Astrocyte (in vitro differentiated cells and primary cell): ENCODE results near the gene PEMT. TPM values are rescaled to one million over a fixed set of nuclear protein-coding genes. Genes with fewer than 3 reads are reported as not detected.
"Not testable (repeated sequence)": the region's sequence is repeated elsewhere in the genome, so short reads cannot be mapped to it uniquely, and the experiment has no call there.

Experiments
- DNase-seq: peaks from one replicate; pipeline ENCODE4 v3.0.0-alpha.2; 2010; ENCODE audit warnings: low read depth
- FAIRE-seq: peaks from 2 replicates; lab custom pipeline; 2011; peaks lifted over from hg19 to GRCh38; lab: Jason Lieb, UNC
- H2AFZ ChIP-seq: 2 replicates; pipeline ENCODE4 v1.6.0; 2012; ENCODE audit warnings: low read depth, low read length, inconsistent platforms
- H3K27ac ChIP-seq: 2 replicates; pipeline ENCODE4 v1.5.1; 2011; ENCODE audit warnings: low read depth, low read length, inconsistent platforms
- H3K27me3 ChIP-seq: 2 replicates; pipeline ENCODE4 v1.6.0; 2011; ENCODE audit warnings: low read length, inconsistent platforms; ENCODE audit not compliant: insufficient read depth
- H3K36me3 ChIP-seq: 2 replicates; pipeline ENCODE4 v1.5.1; 2011; ENCODE audit warnings: low read length, inconsistent platforms; ENCODE audit not compliant: insufficient read depth
- H3K4me1 ChIP-seq: 2 replicates; pipeline ENCODE4 v1.5.1; 2011; ENCODE audit warnings: low read length, inconsistent platforms; ENCODE audit not compliant: insufficient read depth
- H3K4me2 ChIP-seq: 2 replicates; pipeline ENCODE4 v1.6.0; 2012; ENCODE audit warnings: low read length, inconsistent platforms
- H3K4me3 ChIP-seq: 2 replicates; pipeline ENCODE4 v1.5.1; 2011; ENCODE audit warnings: low read depth, mild to moderate bottlenecking, low read length, inconsistent platforms; ENCODE audit not compliant: insufficient read depth
- H3K79me2 ChIP-seq: 2 replicates; pipeline ENCODE4 v1.6.0; 2012; ENCODE audit warnings: mild to moderate bottlenecking, low read length, inconsistent platforms; ENCODE audit not compliant: insufficient read depth
- H3K9ac ChIP-seq: 2 replicates; pipeline ENCODE4 v1.6.0; 2012; ENCODE audit warnings: mild to moderate bottlenecking, low read length, inconsistent platforms
- H3K9me3 ChIP-seq: 2 replicates; pipeline ENCODE4 v1.5.1; 2012; ENCODE audit warnings: low read depth, mild to moderate bottlenecking, low read length, inconsistent platforms; ENCODE audit not compliant: insufficient read depth
- H4K20me1 ChIP-seq: 2 replicates; pipeline ENCODE4 v1.6.0; 2012; ENCODE audit warnings: low read length, inconsistent platforms; ENCODE audit not compliant: insufficient read depth
- H3K27ac Mint-ChIP-seq: one replicate; pipeline ENCODE4 v1.8.0; 2021; ENCODE audit warnings: mild to moderate bottlenecking, mixed read lengths; ENCODE audit not compliant: unreplicated experiment
- H3K27me3 Mint-ChIP-seq: one replicate; pipeline ENCODE4 v1.8.0; 2021; ENCODE audit warnings: low read depth, mixed read lengths; ENCODE audit not compliant: unreplicated experiment
- H3K36me3 Mint-ChIP-seq: one replicate; pipeline ENCODE4 v1.8.0; 2021; ENCODE audit warnings: low read depth, mixed read lengths; ENCODE audit not compliant: unreplicated experiment
- H3K4me1 Mint-ChIP-seq: one replicate; pipeline ENCODE4 v1.8.0; 2021; ENCODE audit warnings: low read depth, mixed read lengths; ENCODE audit not compliant: unreplicated experiment
- H3K4me3 Mint-ChIP-seq: one replicate; pipeline ENCODE4 v1.8.0; 2021; ENCODE audit warnings: mild to moderate bottlenecking, moderate library complexity, mixed read lengths; ENCODE audit not compliant: unreplicated experiment
- H3K9me3 Mint-ChIP-seq: one replicate; pipeline ENCODE4 v1.8.0; 2021; ENCODE audit warnings: mild to moderate bottlenecking, mixed read lengths; ENCODE audit not compliant: unreplicated experiment
- EZH2 ChIP-seq: IDR thresholded peaks from 2 replicates; pipeline ENCODE4 v1.6.1; 2012; ENCODE audit warnings: mild to moderate bottlenecking, low read length, inconsistent platforms; ENCODE audit not compliant: insufficient read depth
- total RNA-seq: library from RNA; stranded (reverse); gene quantifications from 2 replicates; pipeline ENCODE4 v1.2.1, GENCODE V29; 2021
- TF ChIP-seq, protein P1 (sequence below): IDR thresholded peaks from 2 replicates; pipeline ENCODE4 v1.5.1; 2011; ENCODE audit warnings: low read depth, mild to moderate bottlenecking, inconsistent platforms, low read length, moderate library complexity; ENCODE audit not compliant: insufficient read depth

Gene PEMT
- total RNA-seq, 1 donor from 2014 or later: 19.5 TPM

DNA sequence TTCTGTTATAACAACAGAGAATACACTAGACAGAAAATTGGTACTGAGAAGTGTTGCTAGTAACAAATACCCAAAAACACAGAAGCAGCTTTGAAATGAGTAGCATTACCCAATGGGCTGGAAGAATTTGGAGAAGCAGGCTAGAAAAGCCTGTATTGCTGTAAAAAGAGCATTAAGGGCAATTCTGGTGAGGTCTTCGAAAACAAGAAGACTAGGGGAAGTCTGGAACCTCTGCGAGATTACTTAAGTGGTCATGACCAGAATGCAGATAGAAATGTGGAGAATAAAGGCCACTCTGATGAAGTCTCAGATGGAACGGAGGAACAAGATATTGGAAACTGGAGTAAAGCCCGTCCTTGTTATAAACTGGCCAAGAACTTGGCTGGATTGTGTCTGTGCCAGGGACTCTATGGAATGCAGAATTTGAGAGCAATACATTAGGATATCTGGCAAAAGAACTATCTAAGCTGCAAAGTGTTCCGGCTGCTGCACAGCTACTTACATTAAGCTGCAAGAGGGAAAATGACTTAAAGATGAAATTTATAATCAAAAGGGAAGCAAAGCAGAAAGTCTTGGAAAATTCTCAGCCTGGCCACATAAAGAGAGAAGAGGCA, 44.9 kb upstream of the PEMT start:
- H3K4me1 Mint-ChIP-seq: peaks cover 3% of the 10 kb centered on the region
- peaks cover 48% of the 10 kb centered on the region for H3K27me3 Mint-ChIP-seq
- H3K27ac Mint-ChIP-seq: no peak overlapping the region

DNA sequence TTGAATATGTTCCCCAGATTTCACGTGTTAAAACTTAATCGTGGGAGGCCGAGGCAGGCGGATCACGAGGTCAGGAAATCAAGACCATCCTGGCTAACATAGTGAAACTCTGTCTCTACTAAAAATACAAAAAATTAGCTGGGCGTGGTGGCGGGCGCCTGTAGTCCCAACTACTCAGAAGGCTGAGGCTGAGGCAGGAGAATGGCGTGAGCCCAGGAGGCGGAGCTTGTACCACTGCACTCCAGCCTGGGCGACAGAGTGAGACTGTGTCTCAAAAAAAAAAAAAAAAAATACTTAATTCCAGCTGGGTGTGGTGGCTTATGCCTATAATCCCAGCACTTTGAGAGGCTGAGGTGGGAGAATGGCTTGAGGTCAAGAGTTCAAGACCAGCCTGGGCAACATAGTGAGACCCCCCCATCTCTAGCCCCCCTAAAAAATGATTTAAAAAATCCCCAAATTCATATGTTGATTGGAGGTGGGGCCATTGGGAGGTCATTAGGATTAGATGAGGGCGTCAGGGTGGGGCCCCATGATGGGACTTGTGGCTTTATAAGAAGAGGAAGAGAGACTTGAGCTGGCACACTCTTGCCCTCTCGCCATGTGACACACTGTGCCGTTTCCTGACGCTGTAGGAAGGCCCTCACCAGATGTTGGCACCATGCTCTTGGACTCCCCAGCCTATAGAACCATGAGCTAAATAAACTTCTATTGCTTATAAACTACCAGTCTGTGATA, 44.2 kb upstream of the PEMT start:
- DNase-seq, H3K9ac ChIP-seq, H3K27ac ChIP-seq, FAIRE-seq, H3K79me2 ChIP-seq, H3K4me1 Mint-ChIP-seq, H3K27me3 ChIP-seq, H3K9me3 ChIP-seq, H3K4me3 Mint-ChIP-seq, H2AFZ ChIP-seq, H3K4me2 ChIP-seq, H3K4me1 ChIP-seq, H4K20me1 ChIP-seq, H3K27ac Mint-ChIP-seq, H3K36me3 ChIP-seq, H3K36me3 Mint-ChIP-seq, H3K9me3 Mint-ChIP-seq, H3K4me3 ChIP-seq: not testable (repeated sequence)
- H3K27me3 Mint-ChIP-seq: peaks cover 43% of the 10 kb centered on the region

More for the DNA sequence above, 44.9 kb upstream of the PEMT start:
- H4K20me1 ChIP-seq: no peaks in the 10 kb centered on the region
- Mint-ChIP-seq H3K4me3 (no peak overlapping the region), H3K36me3 (no peaks in the 10 kb centered on the region), H3K9me3 (peaks cover 7% of the 10 kb centered on the region)
- no peak overlapping the region for H3K4me2 ChIP-seq
- H3K27ac ChIP-seq: no peak overlapping the region
- TF ChIP-seq, protein P1, sequence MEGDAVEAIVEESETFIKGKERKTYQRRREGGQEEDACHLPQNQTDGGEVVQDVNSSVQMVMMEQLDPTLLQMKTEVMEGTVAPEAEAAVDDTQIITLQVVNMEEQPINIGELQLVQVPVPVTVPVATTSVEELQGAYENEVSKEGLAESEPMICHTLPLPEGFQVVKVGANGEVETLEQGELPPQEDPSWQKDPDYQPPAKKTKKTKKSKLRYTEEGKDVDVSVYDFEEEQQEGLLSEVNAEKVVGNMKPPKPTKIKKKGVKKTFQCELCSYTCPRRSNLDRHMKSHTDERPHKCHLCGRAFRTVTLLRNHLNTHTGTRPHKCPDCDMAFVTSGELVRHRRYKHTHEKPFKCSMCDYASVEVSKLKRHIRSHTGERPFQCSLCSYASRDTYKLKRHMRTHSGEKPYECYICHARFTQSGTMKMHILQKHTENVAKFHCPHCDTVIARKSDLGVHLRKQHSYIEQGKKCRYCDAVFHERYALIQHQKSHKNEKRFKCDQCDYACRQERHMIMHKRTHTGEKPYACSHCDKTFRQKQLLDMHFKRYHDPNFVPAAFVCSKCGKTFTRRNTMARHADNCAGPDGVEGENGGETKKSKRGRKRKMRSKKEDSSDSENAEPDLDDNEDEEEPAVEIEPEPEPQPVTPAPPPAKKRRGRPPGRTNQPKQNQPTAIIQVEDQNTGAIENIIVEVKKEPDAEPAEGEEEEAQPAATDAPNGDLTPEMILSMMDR: no peak
- no peak for TF ChIP-seq EZH2
- H3K4me1 ChIP-seq: no peaks in the 10 kb centered on the region
- H2AFZ ChIP-seq: no peak overlapping the region
- no peaks in the 10 kb centered on the region for H3K79me2 ChIP-seq
- H3K36me3 ChIP-seq: no peaks in the 10 kb centered on the region
- H3K27me3 ChIP-seq: peaks cover 3% of the 10 kb centered on the region
- H3K4me3 ChIP-seq: no peak overlapping the region
- H3K9me3 ChIP-seq: no peaks in the 10 kb centered on the region
- H3K9ac ChIP-seq: no peak overlapping the region
- FAIRE-seq (no peak), DNase-seq (peak; percentile 14)

DNA sequence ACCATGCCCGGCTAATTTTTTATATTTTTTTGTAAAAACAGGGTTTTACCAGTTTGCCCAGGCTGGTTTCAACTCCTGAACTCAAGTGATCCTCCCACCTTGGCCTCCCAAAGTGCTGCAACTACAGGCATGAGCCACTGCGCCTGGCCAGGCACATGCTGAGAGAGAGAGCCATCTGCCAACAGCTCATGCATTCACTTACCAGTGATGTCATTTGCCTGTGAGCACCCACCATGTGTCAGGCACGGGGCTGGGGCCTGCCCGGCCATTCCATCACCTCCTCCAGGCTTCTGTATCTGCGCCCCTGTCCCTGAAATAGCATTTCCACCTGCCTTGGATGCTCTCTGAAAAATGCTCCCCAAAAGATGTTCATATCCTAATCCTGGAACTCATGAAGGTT, 43.6 kb upstream of the PEMT start:
- Histone ChIP-seq H3K9ac (no peak overlapping the region), H3K9me3 (no peaks in the 10 kb centered on the region), H3K4me2 (no peak overlapping the region), H2AFZ (no peak overlapping the region), H3K4me1 (no peaks in the 10 kb centered on the region), H3K27ac (no peak overlapping the region), H4K20me1 (no peaks in the 10 kb centered on the region), H3K79me2 (no peaks in the 10 kb centered on the region), H3K4me3 (no peak overlapping the region), H3K27me3 (peaks cover 3% of the 10 kb centered on the region), H3K36me3 (no peaks in the 10 kb centered on the region)
- TF ChIP-seq, protein P1: no peak
- Mint-ChIP-seq H3K4me1 (peaks cover 3% of the 10 kb centered on the region), H3K4me3 (no peak overlapping the region), H3K9me3 (peaks cover 7% of the 10 kb centered on the region), H3K36me3 (no peaks in the 10 kb centered on the region), H3K27ac (no peak overlapping the region), H3K27me3 (peaks cover 43% of the 10 kb centered on the region)
- no peak for DNase-seq
- FAIRE-seq: no peak
